Endothelial cell of umbilical vein (primary cell): ENCODE data around the gene EXD3. TPM values are rescaled to one million over a fixed set of nuclear protein-coding genes. Genes with fewer than 3 reads are reported as not detected.

Experiments
- BruUV-seq: library from RNA; stranded (reverse); fragments of 400-500 nt; replicated peaks from 2 replicates; lab custom pipeline; 2021; lab: Mats Ljungman, UMichigan
- CTCF ChIA-PET: fragments of 300-600, 350-600 bp; sonication (Branson Sonifier 250); formaldehyde crosslinking; loops from one replicate; lab custom pipeline; 2021; ENCODE audit warnings: antibody characterized with exemption, inconsistent platforms; lab: Charles Lee
- POLR2A ChIA-PET: fragments of 300-600, 350-600 bp; sonication (Branson Sonifier 250); formaldehyde crosslinking; loops from one replicate; lab custom pipeline; 2021; ENCODE audit warnings: antibody characterized with exemption, inconsistent platforms; lab: Charles Lee
- DNase-seq: peaks from one replicate; pipeline ENCODE4 v3.0.0-alpha.2; 2011; ENCODE audit warnings: low read depth, low spot score
- FAIRE-seq: peaks from 2 replicates; lab custom pipeline; 2011; peaks lifted over from hg19 to GRCh38; lab: Jason Lieb, UNC
- H2AFZ ChIP-seq: 2 replicates; pipeline ENCODE4 v1.6.0; 2012; ENCODE audit warnings: low read depth, low read length, control low read depth, inconsistent platforms
- H3K27ac ChIP-seq: 2 replicates; pipeline ENCODE4 v1.5.1; 2011; ENCODE audit warnings: low read depth, mild to moderate bottlenecking, control low read depth, low read length, moderate library complexity; ENCODE audit not compliant: insufficient read depth
- H3K27me3 ChIP-seq, 2 experiments: 2 replicates each; pipeline versions ENCODE4 v1.6.0 to v1.6.1; 2011; ENCODE audit warnings: low read length in 2 of 2, mixed read lengths in 1 of 2; ENCODE audit not compliant: control insufficient read depth in 2 of 2, insufficient read depth in 2 of 2
- H3K36me3 ChIP-seq, 2 experiments: 2 replicates in 1 of 2; 3 replicates in 1 of 2; pipeline ENCODE4 v1.5.1; 2011; ENCODE audit warnings: low read length in 2 of 2, mild to moderate bottlenecking in 1 of 2, moderate library complexity in 1 of 2; ENCODE audit not compliant: control insufficient read depth in 2 of 2, insufficient read depth in 2 of 2; ENCODE audit errors: extremely low read depth in 1 of 2
- H3K4me1 ChIP-seq: 3 replicates; pipeline ENCODE4 v1.5.1; 2011; ENCODE audit warnings: mild to moderate bottlenecking, low read length; ENCODE audit not compliant: control insufficient read depth, insufficient read depth; ENCODE audit errors: extremely low read depth
- H3K4me2 ChIP-seq: 2 replicates; pipeline ENCODE4 v1.6.1; 2011; ENCODE audit warnings: low read length, control low read depth, mixed read lengths; ENCODE audit not compliant: insufficient read depth
- H3K4me3 ChIP-seq, 3 experiments: fragments of 200-600 bp in 1 of 3; sonication (generic), shearing (Covaris generic) in 1 of 3; replicated peaks in 1 of 3; 2 replicates each; pipeline ENCODE4 v1.5.1; 2011 to 2016; ENCODE audit warnings: control low read depth in 3 of 3, low read length in 3 of 3, mild to moderate bottlenecking in 2 of 3, inconsistent platforms in 1 of 3, low read depth in 1 of 3, moderate library complexity in 1 of 3; ENCODE audit not compliant: insufficient read depth in 1 of 3
- H3K79me2 ChIP-seq: 2 replicates; pipeline ENCODE4 v1.6.0; 2012; ENCODE audit warnings: low read length, inconsistent platforms; ENCODE audit not compliant: control insufficient read depth, insufficient read depth
- H3K9ac ChIP-seq: replicated peaks from 2 replicates; pipeline ENCODE3; 2011; ENCODE audit warnings: low read length, control low read depth; ENCODE audit not compliant: insufficient read depth; ENCODE audit errors: extremely low read depth
- H3K9me1 ChIP-seq: replicated peaks from 3 replicates; pipeline ENCODE4 v1.6.0; 2011; ENCODE audit warnings: mild to moderate bottlenecking, low read length; ENCODE audit not compliant: control insufficient read depth, insufficient read depth; ENCODE audit errors: extremely low read depth
- H3K9me3 ChIP-seq: replicated peaks from 2 replicates; pipeline ENCODE4 v1.5.1; 2012; ENCODE audit warnings: low read length, inconsistent platforms; ENCODE audit not compliant: control insufficient read depth, insufficient read depth
- H4K20me1 ChIP-seq: replicated peaks from 2 replicates; pipeline ENCODE3; 2011; ENCODE audit warnings: mild to moderate bottlenecking, low read length; ENCODE audit not compliant: control insufficient read depth, insufficient read depth; ENCODE audit errors: extremely low read depth
- EZH2 ChIP-seq: IDR thresholded peaks from 2 replicates; pipeline ENCODE4 v1.6.1; 2012; ENCODE audit warnings: borderline replicate concordance, low read depth, mild to moderate bottlenecking, moderate library complexity, low read length, inconsistent platforms; ENCODE audit not compliant: severe bottlenecking
- FOS ChIP-seq: IDR thresholded peaks from 2 replicates; pipeline ENCODE4 v1.6.1; 2011; ENCODE audit warnings: mild to moderate bottlenecking, low read length, moderate library complexity, borderline replicate concordance; ENCODE audit not compliant: insufficient read depth
- GATA2 ChIP-seq: IDR thresholded peaks from 2 replicates; pipeline ENCODE4 v1.7.0; 2011; ENCODE audit warnings: low read depth, mild to moderate bottlenecking, moderate library complexity, mixed read lengths, low read length; ENCODE audit not compliant: insufficient read length, insufficient read depth
- JUN ChIP-seq: IDR thresholded peaks from 2 replicates; pipeline ENCODE4 v1.6.1; 2011; ENCODE audit warnings: borderline replicate concordance, low read depth; ENCODE audit not compliant: insufficient read length, insufficient read depth
- MYC ChIP-seq: IDR thresholded peaks from one replicate; pipeline ENCODE4 v1.6.1; 2011; ENCODE audit warnings: mild to moderate bottlenecking, low read depth, low read length
- POLR2A ChIP-seq: IDR thresholded peaks from 2 replicates; pipeline ENCODE4 v1.6.1; 2012; ENCODE audit warnings: low read depth, mild to moderate bottlenecking, control low read depth, low read length
- POLR2AphosphoS5 ChIP-seq: IDR thresholded peaks from 2 replicates; pipeline ENCODE4 v1.6.1; 2012; ENCODE audit warnings: low read depth, mild to moderate bottlenecking, control low read depth, low read length, moderate library complexity; ENCODE audit not compliant: insufficient read depth
- dilution Hi-C: fragments of 300-500 bp; cut with MboI; formaldehyde crosslinking; loops from one replicate; pipeline ENCODE4 v1.15.0; 2019; ENCODE audit warnings: low sequenced_read_pairs; ENCODE audit not compliant: extremely low pct_ligation_motif_present
- intact Hi-C: fragments of 100-400 bp; cut with micrococcal nuclease; formaldehyde crosslinking; loops from one replicate; pipeline ENCODE4 v1.10.0; 2022
- polyA plus RNA-seq, 4 experiments: library from polyadenylated mRNA; depleted of rRNA in 3 of 4; stranded (reverse) in 3 of 4; unstranded in 1 of 4; fragments of >200 nt; gene quantifications; 2 replicates each; pipeline versions ENCODE4 v1.2.1 to v1.2.3, GENCODE V29; 2011 to 2012; ENCODE audit warnings: missing spikeins in 1 of 4
- total RNA-seq: library from RNA; stranded (reverse); gene quantifications from 2 replicates; pipeline ENCODE4 v1.2.3, GENCODE V29; 2021
- TF ChIP-seq, protein P1 (sequence below), 2 donors: IDR thresholded peaks; 1 replicate in 1 of 2; 2 replicates in 1 of 2; pipeline ENCODE4 v1.5.1; 2011; ENCODE audit warnings: low read length in 2 of 2, mild to moderate bottlenecking in 2 of 2, moderate library complexity in 2 of 2, control low read depth in 1 of 2, inconsistent platforms in 1 of 2, low read depth in 1 of 2; ENCODE audit not compliant: insufficient read depth in 1 of 2; ENCODE audit errors: extremely low read depth in 1 of 2
- TF ChIP-seq, protein P2 (sequence below): IDR thresholded peaks from 2 replicates; pipeline ENCODE4 v1.6.1; 2011; ENCODE audit not compliant: insufficient read depth, insufficient read length

EXD3 gene
- total and polyA plus RNA-seq, 2 donors (not counting 3 experiments of a cell fraction or from before 2014, with no cell fraction given): 17.7 to 30.3 TPM

DNA sequence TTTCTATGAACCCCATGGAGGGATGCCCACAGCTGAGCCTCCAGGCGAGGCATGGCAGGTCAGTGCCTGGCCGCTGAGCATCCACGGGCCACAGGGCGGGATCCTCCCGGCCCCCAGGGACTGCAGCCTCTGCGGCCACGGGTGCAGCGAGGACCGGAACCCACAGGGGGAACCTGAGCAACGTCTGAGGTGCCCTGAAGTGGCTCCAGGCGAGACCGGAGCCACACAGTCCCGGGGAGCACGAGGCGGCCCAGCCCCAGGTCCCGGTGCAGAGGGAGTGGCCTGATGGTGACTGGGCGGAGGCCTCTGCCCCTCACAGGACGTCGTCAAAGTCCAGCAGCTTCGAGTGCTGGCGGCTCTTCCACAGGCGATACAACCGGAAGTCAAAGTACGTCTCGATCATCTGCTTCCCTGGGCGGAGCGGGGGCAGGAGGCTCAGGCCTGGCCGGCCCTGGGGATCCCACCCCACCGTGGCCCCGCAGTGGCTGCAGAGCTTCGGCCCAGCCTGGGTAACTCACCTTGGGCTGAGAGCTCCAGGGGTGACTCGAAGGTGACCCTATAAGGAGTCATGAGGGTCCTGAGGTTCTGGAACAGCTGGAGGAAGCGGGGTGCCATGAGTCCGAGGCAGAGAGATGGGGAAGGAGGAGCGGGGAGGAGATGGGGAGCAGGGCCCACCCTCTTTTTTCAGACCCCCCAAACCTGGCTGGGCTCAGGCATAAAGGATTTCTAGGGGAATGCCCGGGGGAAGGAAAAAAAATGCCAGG is 26.3 kb upstream of the EXD3 start:
- dilution Hi-C loops: no loop called here
- no peak overlapping the region for H3K9ac ChIP-seq
- DNase-seq (no peak), FAIRE-seq (no peak)
- H3K9me1 ChIP-seq: no peaks in the 10 kb centered on the region
- no peaks in the 10 kb centered on the region for H4K20me1 ChIP-seq
- peaks cover 7 to 14% of the 10 kb centered on the region in 2 experiments for H3K36me3 ChIP-seq
- intact Hi-C loops: no loop called here
- no peak overlapping the region for H3K4me2 ChIP-seq
- H2AFZ ChIP-seq: no peak overlapping the region
- BruUV-seq: TSS peak; percentile 38
- peaks cover 2% of the 10 kb centered on the region for H3K4me1 ChIP-seq
- H3K27ac ChIP-seq: no peak overlapping the region
- ChIA-PET POLR2A (no interaction called here), CTCF (interaction anchor here (1.4 kb wide), 1 partner anchor 26 kb away, joined by 3 read pairs; the partner anchor contains the start of gene EXD3)
- H3K9me3 ChIP-seq: no peaks in the 10 kb centered on the region
- H3K27me3 ChIP-seq: no peaks in the 10 kb centered on the region
- no peak overlapping the region for H3K4me3 ChIP-seq
- no peaks in the 10 kb centered on the region for H3K79me2 ChIP-seq
- TF ChIP-seq, protein P1, sequence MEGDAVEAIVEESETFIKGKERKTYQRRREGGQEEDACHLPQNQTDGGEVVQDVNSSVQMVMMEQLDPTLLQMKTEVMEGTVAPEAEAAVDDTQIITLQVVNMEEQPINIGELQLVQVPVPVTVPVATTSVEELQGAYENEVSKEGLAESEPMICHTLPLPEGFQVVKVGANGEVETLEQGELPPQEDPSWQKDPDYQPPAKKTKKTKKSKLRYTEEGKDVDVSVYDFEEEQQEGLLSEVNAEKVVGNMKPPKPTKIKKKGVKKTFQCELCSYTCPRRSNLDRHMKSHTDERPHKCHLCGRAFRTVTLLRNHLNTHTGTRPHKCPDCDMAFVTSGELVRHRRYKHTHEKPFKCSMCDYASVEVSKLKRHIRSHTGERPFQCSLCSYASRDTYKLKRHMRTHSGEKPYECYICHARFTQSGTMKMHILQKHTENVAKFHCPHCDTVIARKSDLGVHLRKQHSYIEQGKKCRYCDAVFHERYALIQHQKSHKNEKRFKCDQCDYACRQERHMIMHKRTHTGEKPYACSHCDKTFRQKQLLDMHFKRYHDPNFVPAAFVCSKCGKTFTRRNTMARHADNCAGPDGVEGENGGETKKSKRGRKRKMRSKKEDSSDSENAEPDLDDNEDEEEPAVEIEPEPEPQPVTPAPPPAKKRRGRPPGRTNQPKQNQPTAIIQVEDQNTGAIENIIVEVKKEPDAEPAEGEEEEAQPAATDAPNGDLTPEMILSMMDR (IDR thresholded peaks at IDR 0.05; ENCODE audit: extremely low read depth in 1 of 2, insufficient read depth in 1 of 2, low read depth in 1 of 2, low read length in 2 of 2): no peak
- TF ChIP-seq FOS (no peak), JUN (no peak), POLR2A (no peak), POLR2AphosphoS5 (no peak), GATA2 (no peak), EZH2 (no peak), MYC (no peak)
- TF ChIP-seq, protein P2, sequence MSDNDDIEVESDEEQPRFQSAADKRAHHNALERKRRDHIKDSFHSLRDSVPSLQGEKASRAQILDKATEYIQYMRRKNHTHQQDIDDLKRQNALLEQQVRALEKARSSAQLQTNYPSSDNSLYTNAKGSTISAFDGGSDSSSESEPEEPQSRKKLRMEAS: no peak
